HG03439 (cell line): ENCODE data around the gene SLC4A11.
A peak's percentile ranks its signal among the peaks of the same experiment; 100 is the strongest.

ENCODE experiments used
- ATAC-seq: cut with Tn5 transposase; IDR thresholded peaks from one replicate; pipeline ENCODE4 v1.9.1; 2021; ENCODE audit warnings: mild to moderate bottlenecking, moderate library complexity; ENCODE audit not compliant: unreplicated experiment

Gene SLC4A11

GRCh38 chr20:3239026-3239866, at the start of gene SLC4A11:
TSS of gene SLC4A11 (minus strand) at chr20:3239190. CDS start at chr20:3239137, 53 bp downstream.
- ATAC-seq: peak; percentile 40

GRCh38 chr20:3283222-3283820, 44.3 kb upstream of the SLC4A11 start:
- no peak for ATAC-seq

DNA sequence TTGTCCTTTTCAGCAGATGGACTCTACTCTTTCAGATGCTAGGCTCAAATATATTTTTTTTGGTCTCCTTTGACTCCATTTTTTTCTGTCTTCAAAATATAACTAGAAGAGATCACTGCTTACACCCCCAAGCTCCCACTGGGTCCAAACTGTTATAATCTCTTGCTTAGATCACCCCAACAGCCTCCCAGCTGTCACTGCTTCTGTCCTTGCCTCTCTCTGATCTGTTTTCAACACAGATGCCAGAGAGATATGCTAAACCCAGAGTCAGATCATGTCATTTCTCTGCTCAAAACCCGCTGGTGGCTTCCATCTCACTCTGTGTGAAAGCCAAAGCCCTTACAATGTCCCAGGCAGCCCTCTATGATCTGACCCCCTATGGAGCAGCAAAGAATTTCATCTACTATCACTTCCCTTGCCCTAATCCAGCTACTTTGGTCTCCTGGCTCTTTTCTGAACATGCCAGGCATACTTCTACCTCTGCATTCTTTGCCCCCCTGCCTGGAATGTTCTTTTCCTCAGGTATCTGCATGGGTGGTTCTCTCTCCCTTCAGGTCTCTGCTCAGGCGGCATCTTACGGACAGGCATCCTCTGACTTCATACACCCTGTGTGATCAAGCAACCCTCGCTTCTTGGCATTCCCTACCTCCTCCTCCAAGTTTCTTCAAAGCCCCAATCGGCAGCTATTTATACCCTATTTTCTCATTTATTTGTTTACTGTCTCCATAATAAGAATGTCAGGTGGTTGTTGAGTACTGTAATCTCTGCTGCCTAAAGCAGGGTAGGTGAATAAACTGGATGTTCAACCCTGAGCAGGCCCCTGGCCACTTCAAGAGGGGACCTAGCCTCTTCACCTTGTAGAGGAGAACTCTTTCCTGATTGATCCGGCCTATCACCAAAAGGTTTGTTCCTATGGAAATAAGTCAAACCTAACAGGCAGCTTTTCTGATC, 43.6 kb upstream of the SLC4A11 start:
- ATAC-seq: no peak

- no peak for ATAC-seq
Observed at GRCh38 chr20:3281437-3281836, 42.4 kb upstream of the SLC4A11 start.

- no peak for ATAC-seq
Observed at GRCh38 chr20:3279761-3280160, 40.8 kb upstream of the SLC4A11 start.

DNA sequence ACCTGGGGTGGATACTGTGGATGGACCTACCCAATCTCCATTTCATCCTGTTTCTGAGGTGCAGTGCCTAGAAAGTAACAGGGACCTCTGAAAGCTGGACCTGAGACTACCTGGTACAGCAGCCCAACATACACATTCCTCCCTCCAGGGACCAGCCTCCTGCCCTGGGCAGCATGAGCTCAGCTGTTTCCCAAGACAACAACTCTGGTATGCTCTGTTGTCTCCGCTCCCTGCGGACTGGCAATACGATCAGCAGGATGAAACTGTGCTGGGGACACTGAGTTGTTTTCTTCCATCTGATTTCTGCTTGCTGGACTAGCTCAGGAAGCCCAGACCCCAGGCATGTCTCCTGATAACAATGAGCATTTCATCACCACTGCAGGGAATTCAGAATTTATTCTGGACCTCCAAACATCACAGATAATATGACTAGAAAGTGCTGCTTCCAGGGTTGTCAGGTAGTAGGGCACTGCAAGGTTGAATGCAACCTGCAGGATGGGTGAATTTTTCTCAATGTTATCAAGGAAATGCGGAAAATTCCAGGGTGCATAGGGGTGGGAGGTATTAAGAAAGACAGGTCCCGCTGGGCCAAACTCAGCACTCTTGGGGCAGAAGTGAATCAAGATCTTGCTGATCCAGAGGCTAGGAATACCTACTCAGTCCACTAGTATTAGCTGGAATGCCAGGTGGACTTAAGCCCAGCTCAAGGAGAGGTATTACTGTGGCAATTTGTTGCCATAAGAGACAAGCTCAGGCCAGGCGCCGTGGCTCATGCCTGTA, 38.9 kb upstream of the SLC4A11 start:
- no peak for ATAC-seq

DNA sequence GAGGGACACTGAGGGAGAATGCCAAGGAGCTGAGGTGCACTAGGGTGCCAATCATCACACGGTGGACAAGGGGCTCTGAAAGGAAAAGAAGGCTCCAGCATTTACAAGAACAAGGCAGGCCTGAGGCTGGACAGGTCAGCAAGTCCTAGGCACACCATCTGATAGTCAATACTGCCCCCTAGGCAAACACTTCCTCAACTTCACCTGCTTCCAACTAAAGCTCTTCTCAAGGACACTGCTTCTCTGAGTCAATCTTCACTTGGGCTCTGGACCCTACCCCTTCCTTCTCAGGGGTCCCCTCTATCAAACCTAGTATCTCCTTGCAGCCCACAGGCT, 37.7 kb upstream of the SLC4A11 start:
- ATAC-seq: no peak

GRCh38 chr20:3275966-3276679, 37.1 kb upstream of the SLC4A11 start:
- no peak for ATAC-seq

DNA sequence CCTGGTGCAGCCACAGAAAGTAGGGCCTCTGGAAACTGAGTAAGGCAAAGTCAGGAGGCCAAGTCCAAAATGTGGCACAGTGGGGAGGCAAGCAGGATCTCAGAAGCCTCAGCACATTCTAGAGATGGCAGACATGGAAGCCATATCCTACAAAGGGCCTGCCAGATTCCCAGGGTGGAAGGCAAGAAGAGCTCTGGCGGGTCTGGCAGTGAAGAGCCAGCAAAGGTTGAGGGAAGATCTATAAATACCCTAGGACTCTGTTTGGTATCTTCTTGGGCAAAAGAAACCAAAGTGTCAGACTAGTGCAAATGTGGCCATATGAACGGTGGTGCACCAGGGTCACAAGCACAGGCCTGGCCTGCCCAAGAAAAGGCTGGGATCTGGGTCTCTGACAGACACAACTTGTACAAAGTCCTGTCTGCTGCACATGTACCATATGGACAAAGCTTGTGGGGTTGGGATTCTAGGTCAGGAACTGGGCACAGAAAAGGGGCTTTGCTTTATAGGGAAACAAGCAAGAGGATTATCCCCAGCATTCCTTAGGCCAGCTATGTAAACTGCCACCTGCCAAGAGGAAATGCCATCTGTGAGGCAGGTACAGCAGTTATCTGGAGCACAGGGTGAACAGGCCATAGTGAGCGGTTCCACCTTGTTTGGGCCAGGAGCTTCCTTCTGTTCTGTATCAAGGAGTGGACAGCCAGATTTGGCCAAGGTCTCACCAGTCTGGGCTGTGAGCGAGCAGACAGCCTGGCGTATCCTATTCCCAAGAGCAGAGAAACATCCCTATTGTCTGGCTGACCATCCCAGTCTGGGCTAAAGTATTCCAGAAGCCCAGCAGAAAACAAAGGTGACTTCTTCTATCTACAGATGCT, 36.3 kb upstream of the SLC4A11 start:
- ATAC-seq: no peak

DNA sequence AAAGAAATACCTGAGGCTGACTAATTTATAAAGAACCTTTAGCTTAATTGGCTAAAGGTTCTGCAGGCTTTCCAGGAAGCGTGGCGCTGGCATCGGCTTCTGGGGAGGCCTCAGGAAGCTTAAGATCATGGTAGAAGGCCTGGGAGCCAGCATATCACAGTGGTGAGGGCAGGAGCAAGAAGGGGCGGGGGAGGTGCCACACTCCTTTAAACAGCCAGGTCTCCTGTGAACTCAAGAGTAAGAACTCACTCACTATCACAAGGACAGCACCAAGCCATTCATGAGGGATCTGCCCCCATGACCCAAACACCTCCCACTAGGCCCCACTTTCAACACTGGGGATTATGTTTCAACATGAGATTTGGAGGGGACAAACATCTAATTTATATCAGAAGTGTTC, 34.4 kb upstream of the SLC4A11 start:
- ATAC-seq: no peak

- no peak for ATAC-seq
Observed at GRCh38 chr20:3270051-3270450, 31.1 kb upstream of the SLC4A11 start.

DNA sequence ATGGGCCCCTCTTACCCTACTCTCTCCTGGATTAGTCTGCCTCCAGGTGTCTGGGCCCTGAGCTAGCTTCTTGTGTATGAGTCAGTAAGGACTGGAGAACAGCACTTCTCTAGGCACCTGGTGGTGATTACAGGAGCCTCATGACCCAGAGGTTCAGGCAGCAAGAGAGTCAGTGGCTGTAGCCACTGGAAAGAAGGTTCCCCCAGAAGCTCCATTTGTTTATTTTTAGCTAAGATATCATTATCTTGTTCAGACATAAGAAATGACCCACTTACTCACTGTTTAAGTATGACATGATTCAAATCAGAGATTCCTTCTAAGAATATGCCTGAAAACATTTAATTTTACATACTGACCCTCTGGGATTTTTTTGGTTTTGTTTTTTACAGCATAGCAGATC, 23.6 kb upstream of the SLC4A11 start:
- ATAC-seq: no peak

DNA sequence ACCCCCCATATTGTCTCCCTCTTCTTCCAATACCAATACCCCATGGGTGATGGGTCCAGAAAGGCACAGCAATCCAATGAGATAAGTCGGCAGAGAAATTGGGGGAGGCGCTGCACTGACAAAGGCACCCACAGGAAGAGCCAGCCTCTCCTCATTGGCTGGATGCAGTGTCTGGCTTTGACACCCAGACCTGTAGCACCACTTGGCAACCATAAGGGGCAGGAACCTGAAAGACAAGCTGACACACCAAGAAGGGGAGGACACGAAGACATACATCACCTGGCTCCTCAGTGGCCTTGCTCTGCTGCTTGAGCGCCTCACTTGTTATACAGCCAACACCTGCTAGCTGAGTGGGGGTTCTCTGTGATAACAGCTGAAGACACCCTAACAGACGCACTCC, 19.4 kb upstream of the SLC4A11 start:
- no peak for ATAC-seq

DNA sequence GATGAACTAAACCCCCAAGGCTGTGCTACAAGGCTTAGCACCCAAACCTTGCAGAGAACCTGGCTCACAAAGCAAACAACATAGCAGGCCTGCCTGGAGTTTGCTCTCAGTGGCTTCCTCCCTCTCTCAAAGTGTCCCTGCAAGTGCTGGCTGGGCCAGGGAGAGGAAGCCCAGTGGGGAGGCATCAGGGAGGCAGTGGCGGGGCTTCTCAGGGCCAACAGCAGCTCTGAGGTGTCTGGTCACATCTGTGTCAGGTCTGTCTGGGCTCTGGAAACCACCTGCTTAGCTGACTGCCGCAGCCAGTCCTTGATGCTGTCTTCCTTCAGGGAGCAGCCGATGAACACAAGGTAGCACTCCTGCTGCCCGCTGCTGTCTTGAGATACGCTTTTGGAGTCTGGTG, 16.7 kb upstream of the SLC4A11 start:
- no peak for ATAC-seq

DNA sequence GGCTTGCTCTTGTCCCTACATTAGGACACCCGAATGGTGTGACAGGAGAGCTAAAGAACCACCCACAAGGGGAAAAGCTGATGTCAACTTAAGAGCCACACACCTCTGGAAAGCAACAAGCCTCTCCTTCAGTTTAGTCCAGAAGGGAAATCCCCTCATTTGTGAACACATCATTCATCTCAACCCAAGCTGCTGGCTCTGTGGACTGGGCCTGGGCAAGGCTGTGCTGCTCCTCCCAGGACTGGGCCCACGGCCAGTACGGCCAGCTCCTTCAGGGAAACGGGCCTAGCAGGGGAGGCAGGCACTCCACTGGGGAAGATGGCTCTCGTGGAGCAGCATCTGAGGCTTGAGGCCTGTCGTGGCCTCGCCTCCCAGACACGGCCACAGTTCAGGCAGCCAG, 12.8 kb upstream of the SLC4A11 start:
- no peak for ATAC-seq

- no peak for ATAC-seq
Observed at GRCh38 chr20:3250091-3250504, 11.1 kb upstream of the SLC4A11 start.

DNA sequence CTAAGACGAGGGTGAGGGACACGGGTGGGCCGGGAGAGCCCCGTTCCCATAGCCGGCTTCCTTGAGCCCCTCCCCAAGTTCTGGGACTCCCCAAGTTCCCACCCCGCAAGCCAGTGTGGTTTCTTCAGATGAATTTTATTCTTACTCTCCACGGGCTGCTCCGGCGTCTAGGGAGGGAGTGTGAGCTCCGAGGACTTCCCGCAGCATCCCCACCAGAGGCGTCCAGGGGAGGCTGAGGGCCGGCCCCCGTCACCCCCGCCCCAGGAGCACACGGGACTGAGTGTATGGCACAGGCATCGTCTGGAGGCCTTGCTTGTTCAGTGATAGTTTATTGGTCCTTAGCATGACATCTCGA, 10.0 kb upstream of the SLC4A11 start:
- no peak for ATAC-seq

GRCh38 chr20:3248167-3248992, 9.4 kb upstream of the SLC4A11 start:
- ATAC-seq: no peak
